ENCODE data around the gene TFIP11.

The TFIP11 gene

DNA sequence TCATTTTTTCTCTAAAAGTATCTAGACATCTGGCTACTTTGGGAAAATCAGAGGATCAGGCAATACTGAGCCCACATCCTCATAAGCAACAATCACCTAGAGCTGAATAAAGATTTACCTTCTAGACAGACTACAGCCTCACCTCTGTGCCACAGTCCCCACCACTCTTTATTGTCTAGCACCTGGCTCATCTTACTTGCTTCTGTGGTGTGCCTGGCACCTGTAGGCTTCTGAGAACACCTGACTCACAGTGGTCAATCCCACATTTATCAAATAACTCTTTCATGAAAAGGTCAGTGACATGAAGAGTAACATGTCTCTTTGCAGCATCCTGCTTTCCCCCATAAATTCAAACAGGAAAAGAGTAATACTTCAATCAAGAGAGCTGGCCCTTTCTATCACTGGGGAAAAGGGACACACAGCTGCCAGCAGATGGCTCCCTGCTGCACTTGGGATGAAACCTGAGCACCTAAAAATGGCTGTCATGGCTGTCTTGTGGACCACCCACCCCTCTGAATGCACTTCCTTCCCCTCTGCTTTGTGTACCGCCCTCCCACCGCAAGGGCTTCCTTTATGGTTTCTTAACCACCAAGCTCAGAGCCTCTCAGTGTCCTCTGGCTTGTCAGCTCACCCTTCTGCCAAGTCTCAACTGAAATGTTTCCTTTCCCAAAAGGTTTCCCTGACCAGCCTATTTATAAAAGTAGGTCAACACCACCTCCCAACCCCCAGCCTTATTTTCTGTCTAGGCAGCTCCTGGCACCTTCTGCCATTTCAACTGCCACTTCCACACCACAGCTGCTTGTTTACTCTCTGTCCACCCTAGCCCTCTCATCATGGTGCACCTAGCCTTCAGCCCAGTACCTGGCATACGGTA is 9.3 kb downstream of the TFIP11 start:
- peak; percentile 78 for DNase-seq

DNA sequence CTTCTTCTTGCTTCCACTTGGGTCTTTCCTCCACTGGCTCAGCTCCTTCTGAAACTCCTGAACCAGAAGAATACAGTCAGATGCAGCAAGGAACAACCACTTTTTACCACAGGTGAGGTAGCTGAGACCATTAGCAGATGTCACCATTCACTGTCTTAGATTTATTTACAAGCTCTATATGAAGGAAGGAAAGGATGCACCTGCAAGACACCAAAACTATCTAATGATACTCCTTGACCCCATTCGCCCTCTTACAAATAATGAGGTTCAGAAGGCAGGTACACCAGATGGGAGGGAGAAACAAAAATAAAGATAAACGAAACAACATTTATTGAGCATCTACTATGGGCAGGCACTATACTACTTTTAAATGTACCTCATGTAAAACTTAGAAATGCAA is 10.3 kb downstream of the TFIP11 start:
- DNase-seq, result no peak

DNA sequence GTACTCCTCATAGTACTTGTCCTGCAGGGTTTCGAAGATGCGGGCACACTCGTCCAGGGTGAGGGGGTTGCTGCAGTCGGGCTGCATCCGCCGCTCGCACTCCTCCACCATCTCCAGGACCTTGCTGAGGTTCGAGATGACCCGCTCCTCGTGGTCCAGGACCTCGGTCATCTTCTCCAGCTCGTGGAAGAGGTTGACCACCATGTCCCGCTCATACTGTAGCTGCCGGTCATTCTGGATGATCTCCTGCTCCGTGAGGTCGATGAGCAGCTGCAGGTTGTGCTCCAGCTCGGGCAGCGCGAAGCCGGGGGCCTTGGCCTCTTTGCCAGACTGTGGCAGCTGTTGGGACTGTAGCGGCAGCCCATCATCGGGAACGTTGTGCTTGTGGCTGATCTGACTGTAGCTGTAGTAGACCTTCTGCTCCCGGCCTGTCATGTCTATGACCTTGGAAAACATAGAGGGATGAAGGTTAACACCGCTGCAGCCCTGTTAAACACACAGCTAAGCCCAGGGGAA is 13.0 kb downstream of the TFIP11 start:
- no peak for DNase-seq

DNA sequence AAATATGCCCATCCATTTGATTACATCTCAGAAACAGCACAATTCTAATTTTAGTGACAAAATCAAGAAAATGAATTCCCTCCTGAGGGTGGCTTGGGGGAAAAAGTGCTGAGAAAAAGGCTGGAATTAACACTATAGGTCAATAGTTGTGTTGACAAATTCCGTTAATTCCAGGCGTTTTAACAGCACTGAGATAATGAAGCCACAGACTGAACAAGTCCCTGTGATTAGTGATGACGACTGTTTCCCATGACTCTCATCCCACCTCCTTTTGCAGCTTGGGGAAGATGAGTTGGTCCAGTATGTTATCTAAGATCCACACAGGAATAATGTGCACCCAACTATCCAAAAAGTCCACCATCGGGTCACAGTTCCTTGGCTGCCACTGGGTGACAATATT is 15.8 kb downstream of the TFIP11 start:
- DNase-seq, result no peak

DNA sequence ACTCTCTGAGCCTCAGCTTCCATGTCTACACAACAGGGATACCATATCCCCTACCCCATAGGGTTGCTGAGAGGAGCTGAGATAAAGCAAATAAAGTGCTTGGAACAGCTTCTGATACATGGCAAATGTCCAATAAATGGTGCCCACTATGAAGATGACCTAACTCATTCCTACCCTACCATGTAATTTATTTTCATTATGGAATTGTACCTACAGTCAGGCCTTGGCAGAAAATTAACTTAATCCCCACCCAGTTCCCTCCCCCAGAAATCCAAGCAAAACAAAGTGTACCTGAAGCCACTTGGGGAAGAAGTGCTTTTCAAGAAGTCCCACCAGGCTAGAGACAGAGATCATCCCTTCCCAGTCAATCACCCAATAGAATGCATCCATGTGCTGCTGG is 17.8 kb downstream of the TFIP11 start:
- no peak for DNase-seq

DNA sequence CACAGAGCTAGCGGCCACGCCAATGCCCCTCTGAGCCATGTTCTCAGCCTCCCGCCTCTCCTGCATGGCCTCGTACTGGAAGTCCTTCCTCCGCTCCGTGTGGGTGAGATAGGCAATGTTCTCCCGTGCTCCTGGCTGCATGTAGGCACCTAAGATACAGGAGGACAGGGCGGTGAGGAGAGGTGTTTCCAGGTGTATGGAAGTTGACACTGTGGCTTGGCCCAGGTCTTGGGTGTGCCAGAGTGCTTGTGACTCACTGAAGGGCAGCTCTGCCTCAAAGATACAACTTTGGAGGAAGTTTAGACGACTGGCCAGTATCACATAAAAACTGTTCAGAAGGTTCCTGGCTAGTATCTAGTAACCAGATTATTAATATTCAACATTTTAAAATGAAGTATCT is 20.1 kb downstream of the TFIP11 start:
- DNase-seq, result no peak

DNA sequence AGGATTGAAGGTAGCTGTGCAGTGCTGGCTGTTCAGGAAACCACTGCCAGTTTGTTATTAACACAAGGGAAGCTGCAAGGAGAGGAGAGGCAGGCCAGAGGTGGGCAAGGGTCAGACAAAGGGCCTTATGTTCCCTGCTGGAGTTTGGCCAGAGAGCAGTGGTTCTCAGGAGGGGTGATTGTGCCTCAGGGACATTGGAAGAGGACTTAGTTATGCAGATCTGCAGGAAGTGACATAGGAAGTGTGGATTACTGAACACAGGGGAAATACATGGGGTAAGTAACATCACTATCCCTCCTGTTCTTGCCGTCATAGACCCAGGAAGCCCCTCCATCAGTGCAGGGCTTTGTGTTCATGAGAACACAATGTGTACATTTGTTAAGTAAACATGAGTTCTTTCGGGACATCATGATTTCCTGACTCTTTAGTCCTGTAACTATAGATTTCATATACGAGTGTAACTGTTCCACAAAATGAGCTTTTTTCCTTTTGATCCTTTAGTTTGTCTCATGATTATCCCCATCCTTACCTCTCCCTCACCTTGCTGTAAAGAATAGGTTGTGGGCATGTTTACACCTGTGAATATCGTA is 22.7 kb downstream of the TFIP11 start:
- no peak for DNase-seq

DNA sequence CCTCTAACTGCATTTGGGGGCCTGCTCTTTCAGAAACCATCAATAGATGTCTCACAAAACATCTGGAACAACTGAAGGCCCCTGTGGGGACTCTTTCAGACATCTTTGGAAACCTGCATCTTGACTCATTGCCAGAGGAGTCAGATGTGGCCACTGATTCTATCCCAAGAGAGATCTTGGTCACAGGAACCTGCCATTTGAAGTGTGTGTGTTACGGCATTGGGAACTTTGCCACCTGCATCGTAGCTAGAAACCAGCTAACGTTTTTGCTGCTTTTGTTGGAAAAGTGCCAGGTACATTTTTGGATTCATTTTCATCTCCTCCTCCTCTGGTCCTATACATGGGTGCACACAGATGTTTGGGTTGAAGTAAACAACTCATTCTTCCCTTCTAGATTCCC is 24.3 kb downstream of the TFIP11 start:
- DNase-seq, result no peak

DNA sequence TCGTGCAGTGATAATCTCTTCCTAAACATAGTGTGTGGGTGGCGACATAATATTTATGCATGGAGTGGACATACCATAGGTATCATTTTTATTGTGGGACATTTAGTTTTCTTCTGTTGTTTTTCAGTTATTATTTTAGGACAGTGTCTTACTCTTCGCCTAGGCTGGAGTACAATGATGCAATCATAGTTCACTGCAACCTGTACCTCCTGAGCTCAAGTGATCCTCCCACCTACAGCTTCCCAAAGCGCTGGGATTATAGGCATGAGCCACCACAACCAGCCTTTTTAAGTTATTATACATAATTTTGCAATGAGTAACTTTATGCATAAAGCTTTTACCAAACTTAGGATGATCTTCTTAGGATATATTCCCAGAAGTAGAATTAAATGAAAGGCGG is 25.9 kb downstream of the TFIP11 start:
- no peak for DNase-seq

DNA sequence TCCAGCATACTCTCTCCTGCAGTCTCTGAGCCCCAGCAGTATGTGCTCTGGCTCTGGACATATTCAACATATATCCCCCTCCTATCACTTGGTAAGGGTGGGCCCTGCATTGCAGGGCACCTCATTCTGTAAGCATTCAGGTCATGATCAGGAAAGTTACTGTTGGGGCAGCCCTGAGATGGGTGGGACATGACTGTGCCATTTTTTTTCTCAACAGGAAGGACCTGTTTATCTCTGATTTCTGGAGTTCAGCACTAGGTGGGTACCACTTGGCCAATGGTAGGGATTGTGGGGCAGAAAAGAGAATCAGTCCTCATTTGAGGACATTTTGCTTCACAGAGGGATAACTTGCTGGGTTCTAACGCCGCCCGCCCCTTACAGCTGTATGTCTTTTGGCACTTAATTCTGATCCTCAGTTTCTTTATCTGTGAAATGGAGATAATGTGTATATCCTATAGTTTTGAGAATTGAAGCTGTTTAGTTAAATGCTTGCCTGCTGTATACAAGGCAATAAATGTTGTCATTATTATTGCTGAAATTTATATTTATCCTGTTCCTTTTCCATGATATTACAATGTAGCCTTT is 26.4 kb downstream of the TFIP11 start:
- DNase-seq, result peak; percentile 60

DNA sequence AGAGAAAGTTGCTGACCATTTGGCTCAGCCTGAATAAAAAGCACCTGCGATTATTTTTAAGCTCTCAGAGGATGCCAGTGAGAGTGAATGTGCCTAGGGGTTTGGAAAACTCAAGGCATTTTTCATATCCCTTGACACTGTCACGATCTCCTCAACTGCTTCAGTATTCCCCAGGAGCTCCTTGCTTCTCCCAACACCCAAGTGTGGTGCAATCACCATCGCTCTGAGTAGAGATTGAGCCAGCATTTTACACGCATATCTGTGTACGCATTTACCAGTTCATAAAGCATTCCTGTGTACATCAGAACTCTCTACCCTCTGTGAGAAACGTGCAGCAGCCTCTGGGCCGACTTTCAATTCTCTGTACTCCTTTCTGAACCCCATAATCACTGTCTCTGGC is 27.3 kb downstream of the TFIP11 start:
- no peak for DNase-seq

DNA sequence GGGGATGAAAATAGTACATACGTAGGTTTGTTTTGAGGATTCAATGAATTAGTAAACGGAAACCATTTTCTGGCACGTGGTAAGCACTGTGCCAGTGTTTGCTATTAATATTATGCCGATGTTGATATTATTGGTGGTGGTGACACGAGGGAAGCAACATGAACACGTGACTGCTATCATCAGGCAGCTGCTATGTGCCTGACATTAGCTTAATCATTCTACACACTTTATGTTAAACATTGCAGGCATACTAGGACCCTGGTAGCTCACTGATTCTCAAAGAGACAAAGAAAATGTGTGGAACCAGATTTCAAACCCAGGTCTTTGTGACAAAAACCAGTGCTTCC is 27.9 kb downstream of the TFIP11 start:
- peak; percentile 83 for DNase-seq

DNA sequence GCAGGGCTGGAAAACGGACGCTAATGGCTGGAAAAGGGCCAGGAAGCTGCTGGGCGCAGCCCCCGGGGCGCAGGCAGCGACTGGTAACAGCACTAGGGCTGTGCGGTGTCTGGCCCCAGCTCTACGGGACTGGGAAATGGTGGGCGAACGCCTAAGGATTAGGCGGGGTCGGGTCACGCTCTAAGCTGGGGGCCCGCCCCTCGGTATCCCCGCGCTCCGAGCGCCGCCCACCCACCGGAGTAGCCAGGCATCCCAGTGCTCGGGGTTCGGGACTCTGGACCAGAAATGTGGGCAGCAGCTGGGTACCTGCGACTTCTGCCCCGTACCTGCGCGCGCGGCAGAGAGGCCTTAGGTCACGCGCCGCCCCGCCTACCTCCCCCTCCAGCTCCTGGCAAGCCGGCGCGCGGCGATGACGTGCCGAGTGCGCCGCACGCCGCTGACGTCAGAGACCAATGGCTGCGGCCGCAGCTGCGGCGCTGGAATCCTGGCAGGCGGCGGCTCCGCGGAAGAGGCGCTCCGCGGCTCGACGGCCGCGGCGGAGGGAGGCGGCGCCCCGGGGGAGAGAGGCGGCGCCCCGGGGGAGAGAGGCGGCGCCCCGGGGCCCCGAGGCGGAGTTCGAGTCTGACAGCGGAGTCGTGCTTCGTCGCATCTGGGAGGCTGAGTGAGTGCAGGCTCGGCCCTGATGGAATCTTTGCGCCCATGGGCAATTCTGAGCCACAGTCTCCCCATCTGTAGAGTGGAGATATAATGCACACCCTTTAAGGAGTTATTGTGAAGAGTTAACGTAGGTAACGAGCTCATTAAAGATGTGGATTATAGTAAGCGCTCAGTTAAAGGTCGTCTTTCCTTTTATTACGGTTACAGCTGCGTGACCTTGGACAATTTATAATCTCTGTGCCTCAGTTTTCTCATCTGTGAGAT is 28.6 kb downstream of the TFIP11 start, which contains the start of the genes HPS4 and SRRD:
HPS4 (minus strand) TSS at position 345 of the 921 bp plus-strand sequence. CDS start 2,021 bp downstream, outside the sequence.
SRRD (plus strand) TSS at position 439 of the 921 bp plus-strand sequence; CDS start at position 453, 14 bp downstream.
- peak; percentile 90 for DNase-seq

DNA sequence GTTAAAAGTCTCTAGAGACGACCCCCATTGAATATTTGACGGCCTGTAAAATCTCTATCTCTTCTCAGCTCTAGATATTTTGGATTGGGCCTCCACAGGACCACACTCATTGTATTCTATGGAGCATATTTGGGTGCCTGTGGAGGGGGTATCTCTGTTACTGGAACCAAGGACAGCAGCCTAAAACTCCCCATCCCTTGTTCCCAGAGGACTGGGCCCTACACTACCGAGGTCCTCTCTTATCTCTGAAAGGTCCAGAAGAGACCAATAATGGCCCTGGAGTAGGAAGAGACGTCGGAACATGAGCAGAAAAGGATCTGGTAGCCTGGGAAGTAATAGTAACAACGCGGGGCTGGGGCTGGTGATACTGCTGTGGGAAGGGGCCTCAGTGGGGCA is 29.2 kb downstream of the TFIP11 start:
- no peak for DNase-seq

DNA sequence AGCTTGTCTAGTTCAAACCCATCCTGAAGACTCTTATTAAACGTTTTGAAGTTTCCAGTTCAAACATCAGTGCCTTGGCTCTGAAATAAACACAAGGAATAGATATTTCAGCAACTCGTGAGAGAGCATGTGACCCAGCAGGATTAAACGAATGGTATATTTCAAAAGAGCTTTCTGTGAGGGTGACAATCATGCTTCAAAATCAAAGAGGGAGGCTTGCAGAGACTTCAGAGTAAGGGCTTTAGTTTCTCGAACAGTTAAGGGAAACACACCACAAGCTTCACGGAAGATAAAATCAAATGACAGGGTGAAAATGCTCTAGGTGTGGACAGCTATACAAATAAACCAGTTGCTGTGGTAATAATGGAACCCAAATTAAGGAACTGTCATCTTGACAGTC is 30.1 kb downstream of the TFIP11 start:
- peak; percentile 57 for DNase-seq

DNA sequence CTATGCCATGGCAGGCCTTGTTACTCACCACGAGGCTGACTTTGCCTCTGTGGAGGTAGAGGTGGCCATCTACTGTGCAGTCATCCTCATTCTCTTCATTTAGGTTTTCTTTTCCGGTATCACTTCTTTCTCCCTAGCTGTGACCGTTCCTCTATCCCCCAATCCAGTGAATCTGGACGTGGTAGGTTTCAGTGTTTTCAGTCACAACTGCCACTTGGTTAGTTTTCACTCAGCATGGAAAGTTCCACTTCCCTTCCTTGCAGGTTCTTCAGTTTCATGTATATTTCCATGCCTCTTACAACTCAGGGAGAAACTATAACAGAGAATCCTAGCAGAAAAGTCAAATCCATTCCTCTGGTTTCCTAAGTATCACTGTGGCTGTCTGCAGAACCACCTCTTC is 30.6 kb downstream of the TFIP11 start:
- DNase-seq, result no peak

DNA sequence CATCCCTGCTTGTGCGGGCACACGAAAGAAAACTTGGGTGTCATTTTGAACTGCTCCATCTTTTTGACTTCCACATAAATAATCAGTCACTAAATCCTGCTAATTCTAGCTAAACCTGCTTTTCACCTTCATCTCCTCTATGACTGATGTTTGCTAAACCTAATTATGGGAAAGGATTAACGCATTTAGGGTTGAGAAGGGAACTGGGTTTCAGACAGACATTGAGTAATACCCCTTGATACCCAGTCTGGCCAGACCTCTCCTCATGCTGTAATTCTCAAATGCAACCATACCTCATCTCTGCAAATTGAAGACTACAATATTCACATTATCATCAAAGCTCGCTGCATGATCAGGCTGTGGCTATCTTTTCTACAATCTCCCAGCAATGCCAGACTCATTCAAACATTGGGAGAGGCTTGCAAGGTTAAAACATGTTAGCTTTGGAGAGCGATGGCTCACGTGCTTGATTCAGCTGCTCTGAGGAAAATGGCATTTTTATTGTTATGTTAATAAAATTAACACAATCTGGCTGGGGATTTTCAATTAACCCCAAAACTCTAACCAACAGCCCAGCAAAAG is 31.1 kb downstream of the TFIP11 start:
- DNase-seq, result no peak

DNA sequence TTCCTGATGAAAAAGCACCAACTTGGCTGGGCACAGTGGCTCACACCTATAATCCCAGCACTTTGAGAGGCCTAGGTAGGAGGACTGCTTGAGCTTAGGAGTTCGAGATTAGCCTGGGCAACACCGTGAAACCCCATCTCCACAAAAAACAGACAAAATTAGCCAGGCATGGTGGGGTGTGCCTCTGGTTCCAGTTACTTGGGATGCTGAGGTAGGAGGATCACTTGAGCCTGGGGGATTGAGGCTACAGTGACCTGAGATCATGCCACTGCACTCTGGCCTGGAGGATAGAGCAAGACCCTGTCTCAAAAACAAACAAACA is 31.7 kb downstream of the TFIP11 start:
- no peak for DNase-seq

DNA sequence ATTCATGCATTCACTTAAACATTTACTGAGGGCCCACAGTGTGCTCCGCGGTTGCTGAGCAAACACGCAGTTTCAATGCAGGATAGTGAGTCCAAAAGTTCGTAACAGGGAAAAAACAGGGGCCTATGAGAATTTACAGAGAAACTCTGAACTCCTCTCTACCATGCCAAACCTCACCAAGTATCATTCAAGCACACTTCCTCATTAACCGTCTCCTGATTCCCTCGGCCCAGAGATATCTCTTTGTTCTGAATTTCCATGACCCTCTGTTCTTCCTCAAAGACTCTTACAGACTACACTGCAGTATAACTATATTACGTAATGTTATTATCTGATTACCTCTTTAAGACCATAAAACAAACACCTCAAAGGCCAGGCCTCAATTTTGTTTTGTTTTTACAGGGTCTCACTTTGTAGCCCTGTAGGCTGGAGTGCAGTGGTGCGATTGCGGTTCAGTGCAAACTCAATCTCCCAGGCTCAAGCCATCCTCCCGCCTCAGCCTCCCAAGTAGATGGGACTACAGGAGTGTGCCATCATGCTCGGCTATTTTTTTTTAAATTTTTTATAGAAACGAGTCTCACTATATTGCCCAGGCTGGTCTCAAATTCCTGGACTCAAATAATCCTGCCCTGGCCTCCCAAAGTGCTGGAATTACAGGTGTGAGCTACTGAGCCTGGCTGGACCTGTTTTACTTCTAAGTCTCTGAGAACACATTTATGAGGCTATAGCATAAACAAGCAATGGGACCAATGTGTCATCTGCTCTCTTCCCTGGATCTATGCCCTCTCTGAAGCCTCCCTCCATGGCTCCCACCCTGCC is 32.3 kb downstream of the TFIP11 start:
- DNase-seq, result no peak

DNA sequence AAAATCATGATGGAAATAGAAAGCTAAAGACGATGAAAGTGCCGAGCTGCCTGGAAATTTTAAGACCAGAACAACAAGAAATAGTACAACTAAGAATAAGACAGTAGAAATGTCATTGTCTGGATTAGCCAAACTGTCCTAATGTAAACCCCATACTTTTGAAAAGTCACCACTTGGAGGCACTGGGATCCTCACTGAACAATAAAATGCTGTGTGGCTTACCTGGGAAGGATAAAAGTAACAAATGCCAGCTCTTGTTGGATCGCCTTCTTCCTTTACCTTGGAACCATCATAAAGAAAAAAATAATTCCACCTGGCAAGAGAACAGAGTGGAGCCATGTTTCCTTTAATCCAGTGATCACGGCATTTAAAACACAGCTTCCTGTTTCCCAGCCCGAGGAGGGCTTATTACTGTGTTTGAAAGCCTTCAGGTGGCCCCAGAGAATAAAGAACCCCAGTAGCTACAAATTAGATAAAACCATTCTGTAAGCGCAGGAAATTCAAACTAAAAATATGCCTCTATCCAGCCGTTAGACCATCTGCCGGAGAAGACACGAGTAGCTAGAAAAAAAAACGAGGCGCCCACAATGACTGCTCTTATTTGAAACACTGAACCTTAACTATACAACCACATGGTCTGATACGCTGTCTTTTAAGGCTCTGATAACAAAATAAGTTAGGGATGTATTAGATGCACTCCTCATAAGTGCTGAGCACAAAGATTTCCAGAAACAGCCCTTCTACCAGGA is 33.1 kb downstream of the TFIP11 start:
- peak; percentile 93 for DNase-seq

DNA sequence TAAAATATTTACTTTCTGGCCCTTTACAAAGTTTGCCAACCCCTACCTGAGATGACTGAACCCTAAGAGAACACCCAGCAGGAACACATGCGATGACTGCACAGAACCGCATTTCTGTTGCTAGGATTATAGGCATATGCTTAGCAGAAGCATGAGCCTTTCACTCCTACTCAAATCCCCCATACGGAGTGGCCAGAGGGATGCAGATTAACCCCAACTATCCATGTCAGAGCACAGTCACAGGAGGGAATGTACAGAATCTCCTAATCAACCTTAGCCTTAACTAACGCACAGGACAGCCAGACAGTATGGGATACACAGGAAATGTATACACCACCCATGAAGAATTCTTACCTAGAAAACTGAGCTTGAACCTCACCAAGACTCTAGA is 34.9 kb downstream of the TFIP11 start:
- DNase-seq, result peak; percentile 37
